GM12878 (cell line): ENCODE measurements around the gene GPRC5B. TPM values are rescaled to one million over a fixed set of nuclear protein-coding genes. Genes with fewer than 3 reads are reported as not detected.

Experiments used
- ATF7 ChIP-seq: fragments of 450-650 bp; IDR thresholded peaks from 2 replicates; pipeline ENCODE4 v1.6.1; 2016; ENCODE audit warnings: low read depth, mild to moderate bottlenecking
- BRCA1 ChIP-seq: IDR thresholded peaks from 2 replicates; pipeline ENCODE4 v1.6.1; 2011; ENCODE audit warnings: low read depth, low read length, improper control_type of control experiment
- CREB1 ChIP-seq: IDR thresholded peaks from 2 replicates; pipeline ENCODE4 v1.6.1; 2012; ENCODE audit warnings: low read depth, mild to moderate bottlenecking, inconsistent platforms
- KAT2A ChIP-seq: conservative IDR thresholded peaks from 2 replicates; pipeline ENCODE4 v1.6.1; 2011; ENCODE audit warnings: low read depth, low read length; ENCODE audit not compliant: control insufficient read depth
- KLF5 ChIP-seq: fragments of 450-650 bp; IDR thresholded peaks from 2 replicates; pipeline ENCODE4 v1.6.1; 2014; ENCODE audit warnings: mild to moderate bottlenecking; ENCODE audit not compliant: partially characterized antibody
- MEF2B ChIP-seq: fragments of 450-650 bp; IDR thresholded peaks from 2 replicates; pipeline ENCODE4 v1.6.1; 2018; ENCODE audit warnings: mild to moderate bottlenecking, moderate library complexity; ENCODE audit not compliant: partially characterized antibody, poor library complexity, severe bottlenecking
- NBN ChIP-seq: fragments of 450-650 bp; IDR thresholded peaks from 2 replicates; pipeline ENCODE4 v1.6.1; 2016
- NFYA ChIP-seq: IDR thresholded peaks from 2 replicates; pipeline ENCODE4 v1.6.1; 2011; ENCODE audit warnings: low read depth, mild to moderate bottlenecking, low read length, improper control_type of control experiment, borderline replicate concordance
- RELA ChIP-seq: fragments of 450-650 bp; IDR thresholded peaks from 2 replicates; pipeline ENCODE4 v1.8.0; 2014; ENCODE audit warnings: borderline replicate concordance; ENCODE audit not compliant: partially characterized antibody
- SRF ChIP-seq, 2 experiments: IDR thresholded peaks; 2 replicates each; pipeline ENCODE4 v1.6.1; 2011; ENCODE audit warnings: low read depth in 2 of 2, low read length in 2 of 2, mild to moderate bottlenecking in 1 of 2, moderate library complexity in 1 of 2
- STAT3 ChIP-seq: IDR thresholded peaks from 2 replicates; pipeline ENCODE4 v1.6.1; 2011; ENCODE audit warnings: low read depth, low read length, improper control_type of control experiment
- TBL1XR1 ChIP-seq: IDR thresholded peaks from 2 replicates; pipeline ENCODE4 v1.6.1; 2012; ENCODE audit warnings: low read depth, low read length, improper control_type of control experiment
- YY1 ChIP-seq: IDR thresholded peaks from 2 replicates; pipeline ENCODE4 v1.6.1; 2011; ENCODE audit warnings: low read depth, mild to moderate bottlenecking, low read length
- ZNF687 ChIP-seq: fragments of 450-650 bp; IDR thresholded peaks from 2 replicates; pipeline ENCODE4 v1.6.1; 2017; ENCODE audit warnings: mild to moderate bottlenecking, moderate library complexity
- polyA plus RNA-seq, 11 experiments: library from polyadenylated mRNA; depleted of rRNA in 4 of 11; unstranded in 6 of 11; stranded (reverse) in 5 of 11; fragments of >200 nt; fragmentation: Nextera tagmentation in 4 of 11; fragmentation: Illumina TruSeq in 1 of 11; extraction: Ambion mirVana in 4 of 11; extraction: Trizol in 1 of 11; gene quantifications; 1 replicate in 1 of 11; 2 replicates in 10 of 11; pipeline versions ENCODE4 v1.2.1 to v1.2.3, GENCODE V29; 2011 to 2016; ENCODE audit warnings: inconsistent platforms in 2 of 11, missing spikeins in 2 of 11, low read depth in 1 of 11
- total RNA-seq, 4 experiments: library from RNA; depleted of rRNA in 3 of 4; stranded (reverse); fragments of >200 nt in 3 of 4; fragmentation: Illumina TruSeq in 1 of 4; extraction: Trizol in 1 of 4; gene quantifications; 2 replicates each; pipeline versions ENCODE4 v1.2.1 to v1.2.3, GENCODE V29; 2013 to 2021
- TF ChIP-seq, protein P1 (sequence below): IDR thresholded peaks from 2 replicates; pipeline ENCODE4 v1.6.1; 2012; ENCODE audit warnings: low read depth, low read length, improper control_type of control experiment
- TF ChIP-seq, protein P2 (sequence below): fragments of 450-650 bp; conservative IDR thresholded peaks from 2 replicates; pipeline ENCODE4 v1.6.1; 2017; ENCODE audit warnings: mild to moderate bottlenecking, moderate library complexity
- TF ChIP-seq, protein P3 (sequence below): IDR thresholded peaks from 2 replicates; pipeline ENCODE4 v1.6.1; 2012; ENCODE audit warnings: low read depth, low read length, improper control_type of control experiment

Gene GPRC5B
- total and polyA plus RNA-seq, 10 of the 15 experiments (the other 5 are each of a cell fraction or from before 2014, with no cell fraction given): 0.01 to 0.42 (median 0.15) TPM; not detected in 2

GRCh38 chr16:19882646-19883045, 2.0 kb downstream of the GPRC5B start (continued):
- no peak for TF ChIP-seq ZNF687
- TF ChIP-seq CREB1: no peak
- no peak for TF ChIP-seq BRCA1
- TF ChIP-seq KLF5: no peak
- no peak for TF ChIP-seq NFYA
- TF ChIP-seq YY1: no peak
- TF ChIP-seq KAT2A: no peak
- no peak for TF ChIP-seq SRF (IDR thresholded peaks at IDR 0.05; ENCODE audit: low read depth in 2 of 2, low read length in 2 of 2)
- TF ChIP-seq, protein P1, sequence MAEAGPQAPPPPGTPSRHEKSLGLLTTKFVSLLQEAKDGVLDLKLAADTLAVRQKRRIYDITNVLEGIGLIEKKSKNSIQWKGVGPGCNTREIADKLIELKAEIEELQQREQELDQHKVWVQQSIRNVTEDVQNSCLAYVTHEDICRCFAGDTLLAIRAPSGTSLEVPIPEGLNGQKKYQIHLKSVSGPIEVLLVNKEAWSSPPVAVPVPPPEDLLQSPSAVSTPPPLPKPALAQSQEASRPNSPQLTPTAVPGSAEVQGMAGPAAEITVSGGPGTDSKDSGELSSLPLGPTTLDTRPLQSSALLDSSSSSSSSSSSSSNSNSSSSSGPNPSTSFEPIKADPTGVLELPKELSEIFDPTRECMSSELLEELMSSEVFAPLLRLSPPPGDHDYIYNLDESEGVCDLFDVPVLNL: no peak
- TF ChIP-seq ATF7: no peak
- no peak for TF ChIP-seq NBN
- TF ChIP-seq, protein P2, sequence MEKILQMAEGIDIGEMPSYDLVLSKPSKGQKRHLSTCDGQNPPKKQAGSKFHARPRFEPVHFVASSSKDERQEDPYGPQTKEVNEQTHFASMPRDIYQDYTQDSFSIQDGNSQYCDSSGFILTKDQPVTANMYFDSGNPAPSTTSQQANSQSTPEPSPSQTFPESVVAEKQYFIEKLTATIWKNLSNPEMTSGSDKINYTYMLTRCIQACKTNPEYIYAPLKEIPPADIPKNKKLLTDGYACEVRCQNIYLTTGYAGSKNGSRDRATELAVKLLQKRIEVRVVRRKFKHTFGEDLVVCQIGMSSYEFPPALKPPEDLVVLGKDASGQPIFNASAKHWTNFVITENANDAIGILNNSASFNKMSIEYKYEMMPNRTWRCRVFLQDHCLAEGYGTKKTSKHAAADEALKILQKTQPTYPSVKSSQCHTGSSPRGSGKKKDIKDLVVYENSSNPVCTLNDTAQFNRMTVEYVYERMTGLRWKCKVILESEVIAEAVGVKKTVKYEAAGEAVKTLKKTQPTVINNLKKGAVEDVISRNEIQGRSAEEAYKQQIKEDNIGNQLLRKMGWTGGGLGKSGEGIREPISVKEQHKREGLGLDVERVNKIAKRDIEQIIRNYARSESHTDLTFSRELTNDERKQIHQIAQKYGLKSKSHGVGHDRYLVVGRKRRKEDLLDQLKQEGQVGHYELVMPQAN: no peak
- TF ChIP-seq STAT3: no peak
- TF ChIP-seq, protein P3, sequence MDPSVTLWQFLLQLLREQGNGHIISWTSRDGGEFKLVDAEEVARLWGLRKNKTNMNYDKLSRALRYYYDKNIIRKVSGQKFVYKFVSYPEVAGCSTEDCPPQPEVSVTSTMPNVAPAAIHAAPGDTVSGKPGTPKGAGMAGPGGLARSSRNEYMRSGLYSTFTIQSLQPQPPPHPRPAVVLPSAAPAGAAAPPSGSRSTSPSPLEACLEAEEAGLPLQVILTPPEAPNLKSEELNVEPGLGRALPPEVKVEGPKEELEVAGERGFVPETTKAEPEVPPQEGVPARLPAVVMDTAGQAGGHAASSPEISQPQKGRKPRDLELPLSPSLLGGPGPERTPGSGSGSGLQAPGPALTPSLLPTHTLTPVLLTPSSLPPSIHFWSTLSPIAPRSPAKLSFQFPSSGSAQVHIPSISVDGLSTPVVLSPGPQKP: no peak
- no peak for TF ChIP-seq MEF2B
- TF ChIP-seq RELA: no peak
- no peak for TF ChIP-seq TBL1XR1
